AG20443 (cell line): ENCODE results near the gene LAD1.

Experiments used
- DNase-seq: peaks from one replicate; pipeline ENCODE4 v3.0.0; 2012; ENCODE audit warnings: low spot score, mixed read lengths

LAD1 gene

DNA sequence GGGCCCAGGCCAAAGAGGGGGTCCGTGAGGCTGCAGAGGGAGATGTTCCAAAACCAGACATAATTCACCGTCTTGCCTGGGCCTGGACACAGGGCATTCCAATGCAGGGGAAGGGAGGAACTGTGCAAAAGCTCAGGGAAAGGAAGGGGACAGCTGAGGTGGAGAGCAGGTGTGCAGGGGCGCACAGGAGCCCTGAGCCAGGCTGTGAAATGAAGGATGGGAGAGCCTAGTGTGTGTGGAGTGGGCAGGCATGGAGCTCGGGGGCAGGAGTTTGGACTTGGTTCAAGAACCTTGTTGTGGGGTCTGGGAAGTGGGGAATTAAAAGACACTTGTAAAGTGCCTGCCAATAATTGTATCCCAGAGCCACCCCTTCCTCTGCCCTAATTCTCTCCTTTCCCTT is 20.1 kb upstream of the LAD1 start:
- DNase-seq, result no peak

DNA sequence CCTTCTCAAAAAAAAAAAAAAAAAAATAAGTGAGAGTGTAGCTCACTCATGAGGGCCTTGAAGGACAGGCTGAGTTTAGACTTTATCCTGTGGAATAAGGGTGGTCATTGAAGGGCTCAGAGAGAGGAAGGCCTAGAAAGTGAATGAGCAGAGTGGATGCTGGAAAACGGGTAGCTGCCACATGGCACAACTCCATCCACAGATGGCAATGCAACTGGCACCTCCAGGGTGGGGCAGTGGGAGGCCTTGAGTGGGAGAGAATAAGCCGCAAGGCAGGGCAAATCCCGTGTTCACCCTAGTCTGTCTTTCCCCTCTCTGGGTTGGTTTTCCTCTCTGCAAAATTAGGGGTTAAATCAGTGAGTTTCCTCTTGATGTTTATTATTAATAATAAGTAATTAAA is 19.3 kb upstream of the LAD1 start:
- DNase-seq, result no peak

DNA sequence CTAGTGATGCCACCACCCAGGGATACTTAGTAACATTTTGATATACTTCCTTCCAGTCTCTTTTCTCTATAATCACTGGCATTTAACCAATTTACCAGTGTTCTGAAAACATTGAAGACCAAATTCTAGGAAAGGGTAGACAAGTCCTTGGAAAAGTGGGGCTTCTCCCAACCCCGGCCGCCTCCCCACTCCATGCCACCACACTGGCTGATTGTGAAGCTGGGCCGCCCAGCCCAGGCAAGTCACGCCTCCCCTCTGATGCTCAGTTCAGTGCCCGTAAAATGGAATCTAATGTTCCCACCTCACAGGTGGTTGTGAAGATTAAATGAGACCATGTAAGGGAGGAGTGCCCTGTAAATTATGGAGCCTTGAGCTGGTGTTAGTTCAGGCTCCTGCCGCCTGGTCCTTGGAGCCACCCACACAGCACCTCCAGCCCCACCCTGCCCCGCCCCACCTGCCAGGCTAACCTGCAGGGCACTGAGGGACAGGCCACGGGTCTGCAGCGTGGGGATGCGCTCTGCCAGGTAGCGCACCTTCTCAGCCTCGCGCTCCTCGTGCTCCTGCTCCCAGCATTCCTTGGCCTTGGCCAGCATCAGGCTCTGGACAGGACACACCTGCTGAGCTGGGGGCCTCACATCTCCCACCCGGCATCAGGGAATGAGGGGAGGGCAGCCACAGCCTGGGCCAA is 15.1 kb upstream of the LAD1 start:
- no peak for DNase-seq

DNA sequence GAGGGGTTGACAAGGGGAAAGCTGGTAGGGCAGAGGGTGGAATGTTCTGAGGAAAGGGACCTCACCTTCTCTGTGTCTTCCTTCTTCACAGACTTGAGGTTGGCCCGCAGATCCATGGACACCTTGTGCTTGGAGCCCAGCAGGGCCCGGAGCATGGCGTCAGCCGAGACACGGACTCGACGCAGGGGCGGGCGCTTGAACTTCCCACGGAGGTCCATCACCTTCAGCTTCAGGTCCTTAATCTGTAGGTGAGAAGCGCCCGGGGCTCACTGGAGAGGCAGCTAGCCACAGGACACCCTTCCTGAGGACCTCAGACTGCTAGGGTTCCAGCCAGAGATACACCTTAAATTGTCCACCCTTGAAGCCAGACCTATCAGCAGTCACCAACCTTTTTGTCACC is 12.2 kb upstream of the LAD1 start:
- DNase-seq, result no peak

DNA sequence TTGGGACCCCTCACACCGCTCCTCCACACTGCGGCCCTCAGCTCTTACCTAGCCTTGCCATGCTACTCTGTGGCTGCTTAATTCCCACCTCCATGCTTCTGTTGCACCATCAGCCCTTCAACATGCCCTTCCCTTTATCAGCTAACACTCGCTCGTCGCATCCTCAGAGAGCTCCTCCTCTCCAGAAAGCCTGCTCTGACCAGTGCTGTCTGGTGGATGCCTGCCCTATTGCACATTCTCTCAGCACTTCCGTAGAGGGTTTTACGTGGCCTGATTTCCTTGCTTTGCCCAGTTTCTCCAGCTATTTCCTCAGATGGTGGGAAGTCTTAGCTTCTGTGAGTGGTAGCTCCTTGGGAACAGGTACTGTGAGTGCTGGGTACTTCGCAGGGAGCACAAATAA is 10.3 kb upstream of the LAD1 start:
- DNase-seq, result peak; percentile 71

DNA sequence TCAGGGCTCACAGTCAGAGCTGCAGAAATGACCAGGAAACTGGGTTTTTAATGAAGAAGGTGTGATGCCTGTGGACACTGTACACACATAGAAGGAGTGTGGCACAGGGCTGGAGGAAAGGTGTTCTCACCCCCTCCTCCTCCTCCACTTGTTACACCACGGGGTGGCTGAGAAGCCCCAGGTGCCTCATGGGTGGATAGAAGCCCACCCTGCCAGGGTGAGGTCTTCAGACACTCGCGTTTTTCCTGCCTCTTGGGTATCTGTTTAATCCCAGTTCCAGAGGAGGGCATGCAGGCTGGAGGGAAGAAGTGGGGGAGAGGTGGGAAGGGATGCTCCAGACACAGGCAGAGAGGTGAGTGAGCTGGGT is 9.7 kb upstream of the LAD1 start:
- DNase-seq, result no peak

DNA sequence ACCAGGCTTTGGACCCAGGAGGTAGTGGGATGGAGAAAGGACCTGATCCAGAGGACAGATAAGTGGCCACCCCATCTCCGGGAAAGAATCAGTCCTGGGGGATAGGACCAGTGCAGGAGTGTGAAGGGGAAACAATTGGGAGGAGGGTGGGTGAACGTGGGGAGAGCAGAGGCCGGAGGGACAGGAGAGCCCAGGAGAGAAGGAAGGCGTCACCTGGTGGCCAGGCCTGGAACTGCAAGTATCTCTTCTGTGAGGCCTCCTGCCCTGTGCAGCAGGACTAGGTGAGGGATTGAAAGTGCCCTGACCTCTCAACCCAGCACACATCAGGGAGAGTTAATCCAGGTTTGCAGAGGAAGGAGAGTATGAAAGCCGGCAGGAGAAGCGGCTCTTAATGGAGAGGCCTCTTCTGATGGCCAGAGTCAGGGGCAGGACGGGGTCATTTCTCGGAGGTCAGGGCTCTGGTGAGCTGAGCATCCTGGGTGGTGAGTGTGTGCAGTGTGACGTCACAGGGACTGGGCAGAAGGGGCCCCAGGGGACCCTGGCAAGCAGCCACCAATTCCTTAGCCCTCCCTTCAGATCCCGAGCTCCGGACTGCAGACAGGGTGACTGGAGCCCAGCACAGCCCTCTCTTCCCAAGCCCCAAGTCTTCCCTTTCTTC is 9.2 kb upstream of the LAD1 start:
- peak; percentile 91 for DNase-seq

DNA sequence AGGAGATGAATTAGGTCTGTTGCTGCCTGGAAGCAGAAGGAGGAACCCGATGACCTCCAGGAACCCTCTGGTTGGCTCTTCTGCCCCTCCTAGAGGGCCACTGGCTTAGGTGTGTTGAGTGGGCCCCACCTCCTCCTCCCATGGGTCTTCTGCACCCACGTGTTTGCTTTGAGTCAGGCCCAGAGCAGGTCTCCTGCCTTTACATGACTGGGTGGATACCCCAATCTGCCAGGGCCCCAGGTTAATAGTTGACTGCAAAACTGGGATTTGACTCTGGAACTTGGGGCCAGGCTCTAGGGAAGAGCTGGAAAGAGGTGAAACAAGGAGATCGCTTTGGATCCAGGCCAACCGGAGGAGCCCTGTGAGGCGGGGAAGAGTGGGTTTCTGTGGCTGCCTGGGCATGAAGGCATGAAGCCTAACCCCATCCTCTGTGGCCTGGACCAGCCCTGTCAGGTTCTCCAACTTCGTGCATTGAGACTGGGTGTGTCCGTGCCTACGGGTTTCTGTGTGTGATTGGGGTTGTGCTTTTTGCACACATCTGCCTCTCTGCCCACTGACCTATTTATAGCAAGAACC is 7.8 kb upstream of the LAD1 start:
- no peak for DNase-seq

DNA sequence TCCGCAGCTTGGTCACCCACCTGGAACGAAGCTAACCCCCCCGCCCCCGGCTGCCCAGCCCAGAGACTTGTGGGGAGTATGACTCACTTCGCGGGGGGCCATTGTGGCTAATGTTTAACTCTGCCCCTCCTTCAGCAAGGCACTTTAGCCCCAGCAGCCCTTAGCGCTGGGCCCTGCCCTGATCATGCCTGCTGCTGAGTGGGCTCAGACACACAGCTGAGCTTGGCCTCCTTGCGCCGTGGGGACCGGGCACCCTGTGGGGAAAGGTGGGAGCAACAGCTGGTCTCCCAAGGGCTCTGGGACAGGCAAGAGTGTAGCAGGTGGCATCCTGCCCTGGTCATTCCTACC is 6.3 kb upstream of the LAD1 start:
- DNase-seq, result no peak

DNA sequence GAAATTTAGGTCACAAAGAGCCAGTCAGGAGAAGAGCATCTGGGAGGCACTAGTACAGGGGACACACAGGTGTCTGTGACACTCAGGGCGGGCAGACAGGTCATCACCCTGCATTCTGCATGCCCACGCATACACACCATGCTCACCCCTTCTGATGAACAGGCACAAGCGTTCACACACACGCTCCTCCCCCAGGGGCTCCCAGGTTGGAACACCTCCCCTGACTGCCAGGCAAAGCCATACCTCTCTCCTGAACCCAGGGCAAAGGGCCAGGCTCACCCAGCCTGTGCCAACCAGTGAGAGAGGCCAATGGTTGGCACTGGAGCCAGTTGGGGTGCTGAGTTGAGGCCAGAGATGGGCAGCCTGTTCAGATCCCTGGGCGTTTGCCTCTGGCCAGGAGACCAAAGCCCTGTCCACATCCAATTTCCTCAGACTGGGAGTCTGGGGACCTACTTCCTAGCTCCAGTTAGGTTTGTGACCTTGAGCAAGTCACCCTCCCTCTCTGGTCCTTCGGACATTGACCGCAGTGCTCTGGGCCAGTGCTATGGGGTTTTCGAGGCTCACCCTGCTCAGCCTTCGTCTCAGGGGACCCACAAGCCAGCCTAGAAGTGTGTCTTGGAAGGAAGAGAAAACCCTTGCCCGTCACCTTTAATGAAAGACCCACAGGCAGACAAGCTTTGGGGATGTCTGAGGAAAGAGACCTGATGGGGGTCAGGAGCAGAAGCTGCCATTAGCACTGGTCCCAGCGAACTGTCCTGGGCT is 5.8 kb upstream of the LAD1 start:
- no peak for DNase-seq

DNA sequence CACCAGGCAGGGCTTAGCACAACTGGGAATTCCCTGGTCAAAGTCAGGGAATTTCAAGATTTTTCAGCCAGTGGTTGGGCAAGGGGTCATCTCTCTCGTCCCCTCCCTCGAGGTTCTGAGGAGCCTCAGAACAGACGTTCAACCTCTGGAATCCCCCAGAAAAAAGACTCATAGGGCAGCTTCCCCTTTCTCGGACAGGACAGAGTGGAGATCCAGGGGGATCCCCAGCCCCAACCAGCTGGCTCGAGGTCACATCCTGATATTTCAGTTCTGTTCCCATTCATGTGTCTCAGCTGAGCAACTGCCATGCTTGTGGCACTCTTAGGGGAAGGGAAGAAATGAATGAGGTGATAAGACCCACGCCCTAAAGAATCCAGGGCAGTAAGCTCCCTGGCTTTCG is 4.9 kb upstream of the LAD1 start:
- no peak for DNase-seq

DNA sequence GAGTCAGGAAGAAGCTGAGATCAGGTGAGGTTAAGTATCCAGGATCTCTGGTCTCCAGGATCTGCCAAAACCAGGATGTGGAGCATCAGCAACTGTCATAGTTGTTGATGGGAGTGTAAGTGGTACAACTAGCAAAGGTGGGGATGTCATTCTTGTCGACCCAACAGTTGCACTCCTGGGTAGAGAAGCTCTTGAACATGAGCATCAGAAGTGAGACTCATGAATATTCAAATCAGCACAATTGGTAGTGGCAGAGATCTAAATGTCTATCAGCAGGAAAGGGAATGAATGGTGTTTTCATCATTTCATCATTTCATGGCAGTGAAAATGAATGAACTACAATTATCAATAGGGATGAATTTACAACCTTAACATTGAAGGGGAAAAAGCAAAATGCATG is 4.2 kb upstream of the LAD1 start:
- no peak for DNase-seq

DNA sequence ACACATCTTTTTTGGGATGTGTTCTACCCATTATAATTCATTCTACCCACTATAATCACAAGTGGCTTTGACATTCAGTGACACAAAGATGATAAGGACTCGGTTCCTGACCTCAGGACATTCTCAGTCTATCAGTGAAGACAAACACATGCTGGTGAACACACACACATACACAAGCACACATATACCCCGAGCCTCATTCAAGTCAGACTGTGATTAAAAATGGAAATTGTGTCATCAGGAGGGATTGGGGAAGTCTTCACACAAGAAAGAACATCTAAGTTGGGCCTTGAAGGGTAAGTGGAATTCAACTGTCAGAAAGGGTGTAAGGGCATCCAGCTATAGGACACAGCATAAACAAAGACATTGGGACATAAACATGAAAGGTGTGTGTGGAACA is 2.6 kb upstream of the LAD1 start:
- DNase-seq, result no peak

DNA sequence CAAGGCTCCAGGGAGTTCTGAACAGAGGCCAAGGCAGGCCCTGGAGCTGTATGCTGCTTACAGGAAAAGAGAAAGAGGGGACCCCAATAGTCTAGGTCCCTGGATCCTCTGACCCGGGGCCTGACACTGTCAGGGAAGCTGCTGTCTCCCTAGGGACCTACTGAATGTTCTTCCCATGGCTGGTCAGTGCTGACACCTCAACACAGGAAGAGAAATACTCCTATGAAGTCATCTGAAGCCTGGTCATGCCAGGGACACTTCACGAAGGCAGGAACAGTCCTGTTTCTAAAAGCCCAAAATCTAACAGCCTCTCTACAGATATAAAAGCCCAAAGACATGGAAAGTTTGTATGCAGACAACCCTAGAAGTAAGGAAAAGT is 1.7 kb upstream of the LAD1 start:
- no peak for DNase-seq

DNA sequence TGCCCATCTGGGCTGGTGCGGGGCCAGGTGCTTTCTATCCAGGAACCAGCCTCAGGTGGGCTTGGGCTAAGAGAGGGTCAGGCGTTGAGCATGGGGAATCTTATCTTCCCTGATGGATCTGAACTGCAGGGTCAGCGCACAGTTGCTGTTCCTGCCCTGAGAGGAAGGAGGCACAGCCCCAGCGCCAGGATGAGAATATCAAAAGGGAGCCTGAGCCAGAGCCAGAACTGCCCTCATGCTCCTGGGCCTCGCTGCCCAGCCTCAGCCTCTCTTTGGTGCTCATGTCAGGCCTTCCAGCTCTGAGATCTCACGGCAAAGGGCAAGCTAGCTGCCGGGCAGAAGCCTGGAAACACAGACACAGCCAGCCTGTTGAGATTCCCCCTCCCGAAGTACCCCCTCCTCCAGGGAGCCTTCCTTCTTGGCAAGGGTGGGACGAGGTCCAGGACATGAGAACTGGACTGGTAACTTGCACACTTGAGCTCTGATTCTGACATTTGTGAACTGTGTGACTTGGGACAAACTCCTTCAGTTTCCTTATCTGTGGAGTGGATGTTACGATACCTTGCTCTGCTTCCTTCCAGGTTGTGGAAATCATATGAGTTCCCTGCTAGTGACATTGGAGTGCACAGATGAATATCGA is 1.2 kb upstream of the LAD1 start:
- DNase-seq, result no peak

DNA sequence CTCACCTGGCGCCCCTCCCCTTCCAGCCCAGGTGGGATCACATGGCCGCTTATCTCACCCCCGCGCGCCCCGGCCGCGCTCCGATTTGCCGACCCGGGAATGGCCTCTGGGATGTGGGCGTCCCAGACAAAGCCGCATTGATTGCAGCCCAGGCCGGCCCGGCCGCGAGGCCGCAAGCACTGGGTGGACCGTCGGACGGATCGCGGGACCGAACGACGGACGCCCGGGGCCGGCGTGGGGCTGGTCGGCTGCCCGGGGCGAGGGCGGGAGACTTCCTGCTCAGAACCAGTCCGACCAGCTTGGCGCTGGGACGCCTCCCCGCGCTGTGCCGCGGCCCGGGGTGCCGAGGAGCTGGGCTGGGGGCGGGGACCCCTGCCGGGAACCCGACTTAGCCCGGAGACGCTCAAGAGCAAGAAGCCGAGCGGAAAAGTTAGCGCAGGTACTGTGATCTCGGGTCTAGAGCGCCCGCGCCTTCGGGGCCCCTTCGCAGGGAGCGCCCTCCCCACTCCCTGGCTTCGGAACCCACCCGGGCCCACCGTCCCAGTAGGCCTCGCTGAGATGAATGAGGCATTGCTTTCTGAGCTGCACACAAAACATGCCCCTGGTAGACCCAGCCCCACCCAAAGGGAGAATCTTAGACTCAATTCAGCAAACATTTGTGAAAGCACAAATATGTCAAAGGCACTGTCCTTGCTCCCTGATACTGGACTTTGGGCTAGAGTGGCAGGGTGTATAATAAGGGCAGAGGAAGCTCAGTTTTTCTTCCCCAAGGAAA is 415 bp upstream of the LAD1 start:
- DNase-seq, result peak; percentile 59

DNA sequence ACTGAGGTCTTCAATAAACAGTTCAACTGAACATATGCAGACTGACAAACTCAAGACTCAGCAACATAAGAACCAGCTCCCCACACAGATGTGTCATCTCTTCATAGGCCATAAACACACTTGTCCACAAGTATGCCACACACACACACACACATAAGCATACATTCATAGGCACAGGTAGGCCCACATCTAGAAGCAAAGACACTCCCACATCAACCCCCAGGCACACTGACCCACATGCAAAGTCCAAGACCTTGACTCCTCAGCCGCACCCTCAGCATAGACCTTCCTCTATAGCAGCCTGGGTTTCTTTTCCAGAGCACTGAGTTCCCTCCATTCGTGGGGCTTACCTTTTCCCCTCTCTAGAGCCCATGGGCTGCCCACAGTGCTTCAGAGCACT is 1.4 kb downstream of the LAD1 start:
- no peak for DNase-seq

DNA sequence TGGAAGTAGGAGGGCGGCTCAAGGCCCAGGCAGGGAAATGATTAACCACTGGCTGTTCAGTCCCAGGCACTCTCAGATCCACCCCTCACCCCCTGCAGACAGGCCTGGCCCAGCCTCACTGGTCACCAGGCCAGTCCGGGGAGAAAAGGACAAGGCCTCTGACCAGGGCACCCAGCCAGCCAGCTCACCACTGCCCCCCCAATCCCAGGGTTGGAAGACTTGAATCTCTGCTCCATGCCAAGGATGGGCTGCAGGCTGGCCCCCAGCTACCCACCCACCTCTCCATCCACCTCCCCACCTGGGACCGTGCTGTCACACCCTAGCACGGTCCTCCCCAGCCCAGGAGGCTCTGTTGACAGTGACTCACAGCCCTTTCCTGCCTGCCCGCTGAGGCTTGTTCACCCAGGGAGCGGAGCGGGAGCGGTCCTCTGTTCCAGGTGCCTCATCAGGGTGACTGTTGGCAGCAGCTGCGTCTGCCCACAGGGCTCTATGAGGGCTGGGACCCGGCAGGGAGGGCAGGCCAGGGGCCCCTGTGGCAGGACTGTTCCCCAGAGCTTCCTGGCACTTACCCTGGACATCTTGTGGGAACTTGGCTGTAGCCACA is 2.2 kb downstream of the LAD1 start:
- no peak for DNase-seq

DNA sequence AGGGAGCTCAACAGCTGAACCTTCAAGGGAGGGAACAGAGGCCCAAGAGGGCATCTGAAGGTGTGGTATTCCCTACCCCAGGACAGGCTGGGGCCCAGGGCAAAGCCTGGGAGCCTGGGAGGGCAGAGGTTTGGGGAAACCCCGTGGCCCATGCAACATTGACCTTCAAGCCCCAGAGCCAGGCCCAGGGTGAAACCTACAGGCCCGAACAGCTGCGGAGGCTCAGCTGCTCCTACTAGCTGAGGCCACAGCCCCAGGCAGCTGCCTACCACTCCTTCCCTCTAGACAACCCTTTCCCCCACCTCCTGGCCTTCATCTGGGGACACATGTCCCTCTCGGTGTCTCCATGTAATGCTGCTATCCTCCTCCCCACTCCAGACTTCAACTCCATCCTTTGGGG is 3.2 kb downstream of the LAD1 start:
- DNase-seq, result no peak

DNA sequence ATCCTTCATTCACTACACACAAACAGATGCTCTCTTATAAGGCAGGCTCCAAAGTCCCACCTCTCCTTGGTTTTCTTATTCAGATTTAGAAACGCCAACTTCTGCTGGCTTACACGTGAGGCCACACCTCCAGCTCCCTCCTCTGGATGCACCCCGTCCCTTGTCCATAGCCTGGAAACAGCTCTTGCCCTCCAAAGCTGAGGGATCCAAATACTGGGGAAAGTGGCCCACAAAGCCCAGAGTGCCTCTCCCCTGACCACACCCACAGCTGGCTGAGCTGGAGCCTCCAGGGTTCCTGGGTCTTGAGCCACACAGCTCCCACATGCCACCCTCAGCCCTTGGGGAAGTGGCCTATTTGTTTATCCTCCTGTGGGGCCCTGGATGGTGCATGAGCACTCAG is 4.5 kb downstream of the LAD1 start:
- DNase-seq, result no peak

DNA sequence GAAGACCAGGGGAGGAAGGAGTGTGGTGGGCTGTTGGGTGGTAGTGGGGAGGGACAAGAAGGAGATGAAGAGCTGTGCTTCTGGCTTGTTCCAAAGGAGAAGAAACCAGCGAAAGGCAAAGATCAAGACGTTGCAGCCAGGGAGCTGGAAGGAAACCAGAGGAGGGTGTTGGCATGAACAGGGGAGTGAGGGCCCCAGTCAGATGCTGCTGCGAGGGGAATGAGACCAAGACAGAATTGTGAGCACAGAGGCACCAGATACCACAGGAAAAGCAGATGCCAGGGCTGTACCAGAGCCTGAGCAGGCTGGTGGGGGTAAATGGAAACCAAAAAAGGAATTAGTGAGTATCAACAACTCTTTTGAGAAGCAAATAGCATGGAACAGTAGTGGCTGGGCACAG is 6.0 kb downstream of the LAD1 start:
- DNase-seq, result no peak
